SK-N-MC (cell line): ENCODE results near the gene CFAP20DC.

Experiments
- DNase-seq: peaks from one replicate; pipeline ENCODE4 v3.0.0-alpha.2; 2011; ENCODE audit warnings: low read depth, low spot score
- H3K27ac ChIP-seq: fragments of 200-600 bp; sonication (generic); 2 replicates; pipeline ENCODE4 v1.5.1; 2016; ENCODE audit warnings: mixed run types
- H3K36me3 ChIP-seq: fragments of 200-600 bp; sonication (generic); 2 replicates; pipeline ENCODE4 v1.6.1; 2017; ENCODE audit warnings: antibody characterized with exemption, low read length, mixed read lengths; ENCODE audit not compliant: insufficient read depth
- H3K4me3 ChIP-seq: fragments of 200-600 bp; sonication (generic); 2 replicates; pipeline ENCODE4 v1.5.1; 2016
- H3K9ac ChIP-seq: fragments of 200-600 bp; sonication (generic); 2 replicates; pipeline ENCODE4 v1.8.0; 2017; ENCODE audit warnings: mixed run types, mixed read lengths; ENCODE audit not compliant: insufficient read length
- H3K9me3 ChIP-seq: fragments of 200-600 bp; sonication (generic); 2 replicates; pipeline ENCODE4 v1.6.1; 2017; ENCODE audit warnings: low read depth, mild to moderate bottlenecking, antibody characterized with exemption, low read length, moderate library complexity, mixed read lengths
- EZH2 ChIP-seq: fragments of 200-600 bp; sonication (generic); IDR thresholded peaks from one replicate; pipeline ENCODE4 v1.6.1; 2017; ENCODE audit warnings: antibody characterized with exemption
- FOXP2 ChIP-seq: optimal IDR thresholded peaks from 2 replicates; pipeline ENCODE3; 2011; ENCODE audit warnings: mild to moderate bottlenecking, moderate library complexity; ENCODE audit not compliant: insufficient read depth; ENCODE audit errors: extremely low read length, control extremely low read depth
- POLR2AphosphoS5 ChIP-seq: IDR thresholded peaks from 2 replicates; pipeline ENCODE4 v1.6.1; 2012; ENCODE audit warnings: mild to moderate bottlenecking, low read depth, low read length, borderline replicate concordance

Gene CFAP20DC

GRCh38 chr3:58965865-58966264 lies 84.0 kb downstream of the CFAP20DC start:
- Histone ChIP-seq H3K27ac (no peak overlapping the region), H3K36me3 (no peaks in the 10 kb centered on the region), H3K9me3 (no peaks in the 10 kb centered on the region), H3K9ac (no peak overlapping the region), H3K4me3 (no peak overlapping the region)
- TF ChIP-seq FOXP2: no peak
- TF ChIP-seq POLR2AphosphoS5: no peak
- TF ChIP-seq EZH2: no peak
- no peak for DNase-seq

- no peak overlapping the region for H3K9ac ChIP-seq
- DNase-seq: no peak
- H3K36me3 ChIP-seq: no peaks in the 10 kb centered on the region
- no peak overlapping the region for H3K4me3 ChIP-seq
- H3K9me3 ChIP-seq: no peaks in the 10 kb centered on the region
- H3K27ac ChIP-seq: no peak overlapping the region
- no peak for TF ChIP-seq FOXP2
- TF ChIP-seq POLR2AphosphoS5: no peak
- TF ChIP-seq EZH2: no peak
Observed at GRCh38 chr3:58963928-58964503, 85.8 kb downstream of the CFAP20DC start.

- DNase-seq: no peak
- Histone ChIP-seq H3K36me3 (no peaks in the 10 kb centered on the region), H3K27ac (no peak overlapping the region), H3K9me3 (no peaks in the 10 kb centered on the region), H3K9ac (no peak overlapping the region), H3K4me3 (no peak overlapping the region)
- TF ChIP-seq POLR2AphosphoS5 (no peak), EZH2 (no peak), FOXP2 (no peak)
Observed at GRCh38 chr3:58962816-58963215, 87.0 kb downstream of the CFAP20DC start.

GRCh38 chr3:58962040-58962651 lies 87.7 kb downstream of the CFAP20DC start:
- Histone ChIP-seq H3K9ac (no peak overlapping the region), H3K9me3 (no peaks in the 10 kb centered on the region), H3K27ac (no peak overlapping the region), H3K36me3 (no peaks in the 10 kb centered on the region), H3K4me3 (no peak overlapping the region)
- TF ChIP-seq POLR2AphosphoS5: no peak
- no peak for TF ChIP-seq FOXP2
- TF ChIP-seq EZH2: no peak
- DNase-seq: no peak

GRCh38 chr3:58955308-58955707 lies 94.5 kb downstream of the CFAP20DC start:
- Histone ChIP-seq H3K4me3 (no peak overlapping the region), H3K27ac (no peak overlapping the region), H3K36me3 (no peaks in the 10 kb centered on the region), H3K9ac (no peak overlapping the region), H3K9me3 (no peaks in the 10 kb centered on the region)
- TF ChIP-seq FOXP2: no peak
- TF ChIP-seq POLR2AphosphoS5: no peak
- no peak for TF ChIP-seq EZH2
- DNase-seq: no peak

- no peak for DNase-seq
- no peak overlapping the region for H3K4me3 ChIP-seq
- no peaks in the 10 kb centered on the region for H3K9me3 ChIP-seq
- H3K27ac ChIP-seq: no peak overlapping the region
- TF ChIP-seq FOXP2 (no peak), POLR2AphosphoS5 (no peak), EZH2 (no peak)
- no peaks in the 10 kb centered on the region for H3K36me3 ChIP-seq
- no peak overlapping the region for H3K9ac ChIP-seq
Observed at GRCh38 chr3:58953288-58953687, 96.5 kb downstream of the CFAP20DC start.

- Histone ChIP-seq H3K36me3 (no peaks in the 10 kb centered on the region), H3K9me3 (no peaks in the 10 kb centered on the region), H3K27ac (no peak overlapping the region), H3K9ac (no peak overlapping the region), H3K4me3 (no peak overlapping the region)
- TF ChIP-seq FOXP2 (no peak), EZH2 (no peak), POLR2AphosphoS5 (no peak)
- peak; percentile 20 for DNase-seq
Observed at GRCh38 chr3:58952128-58952917, 97.5 kb downstream of the CFAP20DC start.

- DNase-seq: no peak
- no peaks in the 10 kb centered on the region for H3K36me3 ChIP-seq
- no peak for TF ChIP-seq EZH2
- TF ChIP-seq POLR2AphosphoS5: no peak
- TF ChIP-seq FOXP2: no peak
- H3K9ac ChIP-seq: no peak overlapping the region
- H3K27ac ChIP-seq: no peak overlapping the region
- no peaks in the 10 kb centered on the region for H3K9me3 ChIP-seq
- H3K4me3 ChIP-seq: no peak overlapping the region
Observed at GRCh38 chr3:58948018-58948417, 101.8 kb downstream of the CFAP20DC start.
